ENCODE results near the gene HOXC9. TPM values are rescaled to one million over a fixed set of nuclear protein-coding genes. Genes with fewer than 3 reads are reported as not detected.

Gene HOXC9
- total and polyA plus RNA-seq, 2 of the 8 experiments (the other 6 are each of a cell fraction or from before 2014, with no cell fraction given) = not detected

GRCh38 chr12:54019091-54019811, 19.3 kb downstream of the HOXC9 start:
- Histone ChIP-seq H4K5ac (ENCODE audit: insufficient read length, low read depth, low read length) (no peak overlapping the region), H3K9ac (replicated peaks in 1 of 4; ENCODE audit: extremely low read depth in 1 of 4, low read depth in 3 of 4, low read length in 3 of 4) (no peak overlapping the region), H3K4ac (replicated peaks; ENCODE audit: insufficient read length, low read depth, low read length) (no peak overlapping the region), H3K27me3 (replicated peaks in 1 of 4; ENCODE audit: control insufficient read depth in 3 of 4, extremely low read depth in 1 of 4, insufficient read depth in 3 of 4, low read length in 3 of 4) (peaks cover 95 to 100% (median 100%) of the 10 kb centered on the region in 4 experiments), H2BK5ac (ENCODE audit: low read depth, low read length) (no peak overlapping the region), H4K91ac (replicated peaks; ENCODE audit: insufficient read length, low read length) (no peak overlapping the region), H3K27ac (ENCODE audit: low read depth, low read length) (no peak overlapping the region), H3K23me2 (ENCODE audit: low read depth, low read length) (peaks cover 3% of the 10 kb centered on the region; the same call in 1 of the 2 replicates), H4K20me1 (replicated peaks in 1 of 2; ENCODE audit: control insufficient read depth in 1 of 2, insufficient read depth in 2 of 2, low read length in 2 of 2) (peaks cover 9 to 40% of the 10 kb centered on the region in 2 experiments), H2BK120ac (replicated peaks; ENCODE audit: low read depth, low read length) (no peak overlapping the region), H3K18ac (ENCODE audit: extremely low read depth, low read length) (no peak overlapping the region), H3K4me1 (replicated peaks in 1 of 4; ENCODE audit: control insufficient read depth in 3 of 4, insufficient read depth in 4 of 4, low read length in 3 of 4) (peaks cover 0 to 12% (median 4%) of the 10 kb centered on the region in 4 experiments; a peak in 6 of 7 replicates), H3K14ac (ENCODE audit: insufficient read length) (no peak overlapping the region), H3K9me3 (ENCODE audit: insufficient read depth in 2 of 2, low read depth in 1 of 2, low read length in 1 of 2) (no peaks in the 10 kb centered on the region), H2AFZ (ENCODE audit: low read length) (no peak overlapping the region), H3K79me1 (ENCODE audit: low read depth, low read length) (no peaks in the 10 kb centered on the region), H3K36me3 (ENCODE audit: control insufficient read depth in 2 of 4, insufficient read depth in 4 of 4, low read length in 3 of 4) (no peaks in the 10 kb centered on the region; a peak in 1 of 8 replicates), H2BK12ac (ENCODE audit: low read depth, low read length) (0 out of 2 replicates have a peak overlapping the region, but pooled peaks have one; percentile 27), H2BK20ac (ENCODE audit: low read length) (no peak overlapping the region), H2BK15ac (ENCODE audit: low read length) (no peak overlapping the region), H3K79me2 (ENCODE audit: control insufficient read depth in 1 of 2, insufficient read depth in 2 of 2, low read length in 2 of 2) (no peaks in the 10 kb centered on the region), H2AK5ac (ENCODE audit: low read depth, low read length) (no peak overlapping the region), H3K4me3 (ENCODE audit: extremely low read depth in 1 of 4, insufficient read depth in 2 of 4, low read depth in 3 of 4, low read length in 4 of 4) (peak overlapping the region in 1 of 4 experiments; percentile 54; a peak in 3 of 8 replicates), H4K8ac (ENCODE audit: extremely low read depth, insufficient read depth, low read length) (no peak overlapping the region), H3K23ac (ENCODE audit: insufficient read length) (no peak overlapping the region), H3K4me2 (ENCODE audit: insufficient read depth in 1 of 2, low read depth in 2 of 2, low read length in 2 of 2) (peak overlapping the region; percentile 28 to 59), H3K56ac (replicated peaks; ENCODE audit: insufficient read length, low read depth, low read length) (no peak overlapping the region)
- WGBS, 2 experiments (ENCODE audit: extremely low coverage in 1 of 2, insufficient coverage in 1 of 2, insufficient read length in 1 of 2, insufficient replicate concordance in 2 of 2, low coverage in 1 of 2, low lambda C conversion rate in 2 of 2, missing lambda C conversion rate in 1 of 2) = 3% methylated on average over 30 of the region's 43 CpGs; no CpG with 5 or more reads in 1 of the 2 experiments
- no peak for FAIRE-seq
- ChIA-PET POLR2A (ENCODE audit: partially characterized antibody) (no interaction called here), CTCF (ENCODE audit: partially characterized antibody) (no interaction called here)
- DNase-seq (ENCODE audit: low read depth in 1 of 2, low spot score in 2 of 2) = peak in 1 of 2 experiments; percentile 68
- TF ChIP-seq SAP30 (IDR thresholded peaks at IDR 0.05; ENCODE audit: insufficient read depth, insufficient replicate concordance, low read length) = no peak
- no peak for TF ChIP-seq CTCF (IDR thresholded peaks at IDR 0.05; ENCODE audit: control extremely low read depth in 1 of 3, insufficient read depth in 1 of 3, low read depth in 1 of 3, low read length in 3 of 3)
- TF ChIP-seq SIRT6 (IDR thresholded peaks at IDR 0.05; ENCODE audit: low read length) = no peak
- TF ChIP-seq USF2 (IDR thresholded peaks at IDR 0.05; ENCODE audit: low read length) = no peak
- TF ChIP-seq RXRA (IDR thresholded peaks at IDR 0.05; ENCODE audit: insufficient read depth, low read depth, low read length) = no peak
- no peak for TF ChIP-seq EP300 (IDR thresholded peaks at IDR 0.05; ENCODE audit: borderline replicate concordance in 1 of 2, low read depth in 2 of 2, low read length in 2 of 2)
- no peak for TF ChIP-seq HDAC6 (IDR thresholded peaks at IDR 0.05; ENCODE audit: low read depth, low read length)
